ACC112 (cell line): Measurements from ENCODE around the gene HIGD1A.

Experiments used
- H2AFZ ChIP-seq: fragments of 200-600 bp; sonication (generic); one replicate; pipeline ENCODE4 v1.6.0; 2017; ENCODE audit warnings: antibody characterized with exemption, low read length; ENCODE audit not compliant: unreplicated experiment
- H3K27ac ChIP-seq: fragments of 200-600 bp; sonication (generic); 2 replicates; pipeline ENCODE4 v1.5.1; 2014; ENCODE audit warnings: low read depth, mild to moderate bottlenecking, antibody characterized with exemption, low read length, moderate library complexity
- H3K27me3 ChIP-seq: fragments of 200-600 bp; sonication (generic); 2 replicates; pipeline ENCODE4 v1.6.1; 2014; ENCODE audit warnings: mild to moderate bottlenecking, antibody characterized with exemption, low read length, moderate library complexity, mixed read lengths; ENCODE audit not compliant: insufficient read depth
- H3K36me3 ChIP-seq: fragments of 200-600 bp; sonication (generic); 2 replicates; pipeline ENCODE4 v1.6.1; 2016; ENCODE audit warnings: mild to moderate bottlenecking, antibody characterized with exemption, low read length, moderate library complexity, mixed read lengths; ENCODE audit not compliant: insufficient read depth
- H3K4me1 ChIP-seq: fragments of 200-600 bp; sonication (generic); one replicate; pipeline ENCODE4 v1.6.1; 2016; ENCODE audit warnings: low read length, mixed read lengths; ENCODE audit not compliant: insufficient read depth, unreplicated experiment, control insufficient read depth
- H3K4me3 ChIP-seq: fragments of 200-600 bp; sonication (generic); 2 replicates; pipeline ENCODE4 v1.5.1; 2014; ENCODE audit warnings: mild to moderate bottlenecking, low read depth, low read length
- H3K79me2 ChIP-seq: fragments of 200-600 bp; sonication (generic); one replicate; pipeline ENCODE4 v1.6.0; 2016; ENCODE audit warnings: low read length; ENCODE audit not compliant: control insufficient read depth, unreplicated experiment, insufficient read depth

The HIGD1A gene

DNA sequence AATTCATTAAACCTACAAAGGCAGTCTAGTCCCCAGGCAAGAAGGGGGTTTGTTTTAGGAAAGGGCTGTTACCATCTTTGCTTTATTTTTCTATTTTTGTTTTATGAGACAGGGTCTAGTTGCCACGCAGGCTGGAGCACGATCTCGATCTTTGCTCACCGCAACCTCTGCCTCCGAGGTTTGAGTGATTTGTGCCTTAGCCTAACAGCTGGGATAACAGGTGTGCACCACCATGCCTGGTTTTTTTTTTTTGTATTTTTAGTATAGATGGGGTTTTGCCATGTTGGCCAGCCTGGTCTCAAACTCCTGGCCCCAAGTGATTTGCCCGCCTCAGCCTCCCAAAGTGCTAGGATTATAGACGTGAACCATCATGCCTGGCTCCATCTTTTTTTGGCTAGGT is 4.9 kb downstream of the HIGD1A start:
- H3K4me3 ChIP-seq = no peak overlapping the region
- H3K4me1 ChIP-seq = peaks cover 12% of the 10 kb centered on the region
- H3K27ac ChIP-seq = no peak overlapping the region
- H3K36me3 ChIP-seq = no peaks in the 10 kb centered on the region
- no peaks in the 10 kb centered on the region for H3K27me3 ChIP-seq
- peaks cover 67% of the 10 kb centered on the region for H3K79me2 ChIP-seq
- no peak overlapping the region for H2AFZ ChIP-seq

DNA sequence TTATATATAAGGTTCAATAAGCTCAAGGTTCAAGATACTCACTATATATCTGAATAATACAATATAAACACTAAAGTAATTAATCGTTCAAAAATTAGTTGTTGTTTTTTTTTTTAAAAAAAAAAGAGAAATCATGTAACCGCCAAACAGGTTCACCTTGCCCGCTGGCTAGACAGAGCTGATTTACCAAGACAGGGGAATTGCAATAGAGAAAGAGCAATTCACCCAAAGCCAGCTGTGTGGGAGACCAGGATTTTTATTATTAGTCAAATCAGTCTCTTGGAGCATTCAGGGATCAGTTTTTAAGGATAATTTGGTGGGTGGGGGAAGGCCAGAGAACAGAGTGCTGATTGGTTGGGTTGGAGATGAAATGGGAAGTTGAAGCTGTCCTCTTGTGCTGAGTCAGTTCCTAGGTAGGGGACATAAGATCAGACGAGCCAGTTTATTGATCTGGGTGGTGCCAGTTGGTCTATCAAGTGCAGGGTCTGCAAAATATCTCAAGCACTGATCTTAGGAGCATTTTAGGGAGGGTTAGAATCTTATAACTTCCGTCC is 7.9 kb downstream of the HIGD1A start:
- H3K36me3 ChIP-seq = peaks cover 9% of the 10 kb centered on the region
- H2AFZ ChIP-seq = no peak overlapping the region
- H3K4me3 ChIP-seq = no peak overlapping the region
- H3K27ac ChIP-seq = no peak overlapping the region
- peaks cover 2% of the 10 kb centered on the region for H3K4me1 ChIP-seq
- H3K79me2 ChIP-seq = peaks cover 45% of the 10 kb centered on the region
- no peaks in the 10 kb centered on the region for H3K27me3 ChIP-seq

DNA sequence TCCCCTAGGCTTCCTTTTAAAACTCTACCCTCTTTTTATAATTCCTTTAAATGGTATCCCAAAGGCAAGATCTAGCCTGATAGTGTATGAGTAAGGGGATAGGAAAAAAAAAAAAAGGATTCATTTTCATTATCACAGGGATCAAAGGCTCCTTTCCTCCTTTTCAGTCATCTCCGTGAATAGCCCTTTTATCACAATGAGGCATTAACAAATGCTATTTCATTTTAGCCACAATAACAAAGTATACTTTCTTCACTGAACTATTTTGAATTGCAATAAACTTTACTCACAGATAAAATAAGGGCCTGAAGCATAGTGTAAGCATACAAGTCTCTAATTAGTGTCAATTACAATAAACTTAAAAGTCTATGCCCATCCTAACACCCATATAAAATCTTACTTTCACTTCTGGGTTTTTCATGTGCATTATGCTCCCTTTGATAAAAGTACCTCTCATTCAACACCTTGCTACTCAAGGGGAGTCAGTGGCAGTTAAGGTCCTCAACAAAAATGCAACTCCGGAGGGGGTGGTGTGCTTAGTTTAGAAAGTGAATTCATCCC is 8.6 kb downstream of the HIGD1A start:
- Histone ChIP-seq H3K27me3 (no peaks in the 10 kb centered on the region), H3K79me2 (peaks cover 40% of the 10 kb centered on the region), H3K4me3 (no peak overlapping the region), H3K36me3 (peaks cover 9% of the 10 kb centered on the region), H3K4me1 (peaks cover 3% of the 10 kb centered on the region), H2AFZ (no peak overlapping the region), H3K27ac (no peak overlapping the region)

DNA sequence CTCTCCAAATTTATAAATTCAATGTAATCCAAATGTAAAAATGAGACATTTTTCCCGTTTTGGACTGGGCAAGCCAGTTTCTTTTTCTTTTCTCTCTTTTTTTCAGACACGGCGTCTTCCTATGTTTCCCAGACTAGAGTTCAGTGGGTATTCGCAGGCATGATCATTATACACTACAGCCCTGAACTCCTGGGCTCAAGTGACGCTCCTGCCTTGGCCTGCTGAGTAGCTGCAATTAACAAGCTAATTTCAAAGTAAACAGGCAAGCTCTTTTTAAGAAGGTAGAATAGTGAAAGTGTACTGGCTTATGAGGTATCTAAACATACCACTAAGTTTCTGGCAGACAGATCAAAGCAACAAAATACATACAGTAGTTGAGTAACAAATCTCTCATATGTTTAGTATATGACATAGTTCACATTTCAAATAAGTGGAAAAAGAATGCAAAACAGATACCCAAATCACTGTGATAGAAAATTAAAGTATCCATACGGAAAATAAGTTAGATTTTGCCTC is 13.5 kb downstream of the HIGD1A start:
- Histone ChIP-seq H3K79me2 (peaks cover 23% of the 10 kb centered on the region), H3K27me3 (no peaks in the 10 kb centered on the region), H2AFZ (no peak overlapping the region), H3K36me3 (peaks cover 19% of the 10 kb centered on the region), H3K4me3 (no peak overlapping the region), H3K27ac (no peak overlapping the region), H3K4me1 (peaks cover 3% of the 10 kb centered on the region)

DNA sequence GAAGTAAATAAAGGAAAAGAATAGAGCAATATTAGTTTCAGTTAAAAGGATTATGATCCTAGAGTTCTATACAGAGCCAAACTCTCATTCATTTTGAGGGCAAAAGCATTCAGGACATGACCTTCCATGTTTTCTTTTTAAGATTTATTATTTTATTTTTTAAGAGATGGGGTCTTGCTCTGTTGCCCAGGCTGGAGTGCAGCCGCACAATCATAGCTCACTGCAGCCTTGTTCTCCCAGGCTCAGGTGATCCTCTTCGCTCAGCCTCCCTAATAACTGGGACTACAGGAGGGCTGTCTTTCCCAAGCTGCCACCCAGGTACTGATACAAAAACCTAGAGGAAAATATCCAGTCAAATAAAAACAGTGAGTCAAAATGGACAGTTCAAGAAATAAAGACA is 17.7 kb downstream of the HIGD1A start:
- H3K79me2 ChIP-seq = peaks cover 11% of the 10 kb centered on the region
- no peak overlapping the region for H3K27ac ChIP-seq
- H3K4me3 ChIP-seq = no peak overlapping the region
- no peaks in the 10 kb centered on the region for H3K27me3 ChIP-seq
- no peak overlapping the region for H2AFZ ChIP-seq
- peaks cover 10% of the 10 kb centered on the region; the same call in 1 of the 2 replicates for H3K36me3 ChIP-seq
- H3K4me1 ChIP-seq = peaks cover 3% of the 10 kb centered on the region

DNA sequence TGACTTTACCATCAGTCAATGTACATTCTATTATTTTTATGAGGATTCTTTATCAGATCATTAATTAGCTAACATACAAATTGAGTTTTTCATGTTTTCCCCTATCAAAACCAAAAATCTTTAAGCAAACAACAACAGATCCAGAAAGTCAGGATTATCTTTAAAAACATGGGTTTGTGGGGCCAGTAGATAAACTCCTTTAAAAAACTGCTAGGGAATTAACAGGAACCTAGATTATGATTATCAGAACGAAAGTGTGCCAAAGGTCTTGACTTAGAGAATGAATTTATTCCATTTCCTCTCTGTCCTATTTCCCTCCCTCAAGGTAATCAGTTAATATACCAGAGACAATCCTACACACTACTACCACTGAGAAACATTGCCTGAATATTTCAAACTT is 18.1 kb downstream of the HIGD1A start:
- Histone ChIP-seq H3K27ac (no peak overlapping the region), H3K79me2 (peaks cover 8% of the 10 kb centered on the region), H3K4me3 (no peak overlapping the region), H3K27me3 (no peaks in the 10 kb centered on the region), H3K4me1 (no peaks in the 10 kb centered on the region), H3K36me3 (peaks cover 10% of the 10 kb centered on the region; the same call in 1 of the 2 replicates), H2AFZ (no peak overlapping the region)

DNA sequence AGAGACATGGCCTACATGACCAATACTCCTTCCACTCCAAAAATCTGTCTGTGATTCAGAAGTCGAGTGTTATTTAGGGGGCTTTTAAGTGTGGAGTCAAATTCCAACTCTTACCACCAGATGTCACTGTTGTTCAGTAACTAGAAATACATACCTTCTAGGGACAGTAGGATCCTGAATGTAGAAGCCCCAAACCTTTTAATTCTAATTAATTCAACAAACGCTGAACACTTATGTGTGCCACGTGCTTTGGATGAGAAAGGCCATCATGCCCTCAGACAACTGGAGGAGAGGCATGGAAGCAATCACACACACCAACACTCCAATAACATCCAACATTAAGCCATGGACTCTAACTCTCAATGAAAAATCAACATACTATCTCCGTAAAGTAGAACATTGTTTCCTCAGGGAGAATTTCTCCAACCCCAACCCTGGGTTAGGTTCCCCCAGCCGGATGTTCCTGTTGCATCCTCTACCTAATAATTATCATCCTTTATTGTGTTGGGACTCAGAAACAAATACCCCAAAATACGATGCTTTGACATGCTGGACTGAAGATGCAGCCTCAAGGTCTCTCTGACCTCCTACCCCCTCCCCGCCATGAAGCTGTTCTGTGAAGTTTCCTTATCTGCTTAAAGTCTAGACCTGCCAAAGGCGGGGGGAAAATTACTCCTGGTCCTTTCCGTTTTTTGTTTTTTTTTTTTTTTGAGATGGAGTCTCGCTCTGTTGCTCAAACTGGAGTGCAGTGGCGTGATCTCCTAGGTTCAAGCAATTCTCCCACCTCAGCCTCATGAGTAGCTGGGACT is 23.2 kb downstream of the HIGD1A start:
- Histone ChIP-seq H3K4me3 (no peak overlapping the region), H3K27me3 (no peaks in the 10 kb centered on the region), H3K27ac (peak overlapping the region; percentile 100), H3K4me1 (peaks cover 35% of the 10 kb centered on the region), H3K36me3 (peaks cover 2% of the 10 kb centered on the region; the same call in 1 of the 2 replicates), H3K79me2 (no peaks in the 10 kb centered on the region), H2AFZ (no peak overlapping the region)

DNA sequence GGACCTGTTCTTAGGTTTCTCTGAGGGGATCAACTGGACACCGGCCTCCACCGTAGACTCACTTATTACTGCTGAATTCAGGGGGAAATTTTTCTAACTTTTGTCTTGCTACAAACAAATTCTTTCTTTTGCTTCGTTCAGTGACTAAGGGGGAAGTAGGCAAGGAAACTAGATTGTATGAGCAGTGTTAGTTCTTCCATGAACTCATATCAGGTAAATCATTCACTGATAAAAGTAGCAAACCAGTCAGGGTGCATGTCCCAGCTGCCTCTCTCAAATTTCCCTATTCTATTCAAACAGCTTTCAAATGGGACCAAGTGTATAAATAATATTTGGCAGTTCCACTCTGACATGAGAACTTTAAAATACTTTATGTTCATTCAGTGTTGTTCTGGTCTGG is 23.9 kb downstream of the HIGD1A start:
- no peak overlapping the region for H2AFZ ChIP-seq
- H3K4me1 ChIP-seq = peaks cover 35% of the 10 kb centered on the region
- no peaks in the 10 kb centered on the region; the same call in 1 of the 2 replicates for H3K36me3 ChIP-seq
- H3K27ac ChIP-seq = peak overlapping the region; percentile 100
- no peaks in the 10 kb centered on the region for H3K27me3 ChIP-seq
- no peaks in the 10 kb centered on the region for H3K79me2 ChIP-seq
- no peak overlapping the region for H3K4me3 ChIP-seq

DNA sequence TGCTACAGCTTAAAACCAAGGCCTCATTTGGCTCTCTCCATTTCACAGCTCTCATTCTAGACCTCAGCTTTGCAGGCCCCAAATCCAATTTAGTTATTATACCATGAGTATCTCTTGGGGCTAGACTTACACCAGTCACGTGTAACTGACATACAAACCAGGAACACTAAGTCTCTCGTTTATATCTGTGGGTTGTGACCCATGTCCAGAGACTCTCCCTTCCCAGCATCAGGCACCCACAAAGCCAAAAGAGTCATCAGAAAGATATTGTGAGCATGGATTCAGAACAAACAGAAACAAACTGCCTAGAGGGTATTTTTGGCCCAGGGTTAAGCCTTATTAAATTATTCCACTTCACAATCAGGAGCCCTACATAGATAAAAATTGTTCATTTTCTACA is 25.6 kb downstream of the HIGD1A start:
- Histone ChIP-seq H3K36me3 (no peaks in the 10 kb centered on the region; the same call in 1 of the 2 replicates), H3K27ac (peak overlapping the region; percentile 100), H3K4me1 (peaks cover 35% of the 10 kb centered on the region), H3K79me2 (no peaks in the 10 kb centered on the region), H2AFZ (peak overlapping the region; percentile 44), H3K27me3 (no peaks in the 10 kb centered on the region), H3K4me3 (peak overlapping the region; percentile 52)

DNA sequence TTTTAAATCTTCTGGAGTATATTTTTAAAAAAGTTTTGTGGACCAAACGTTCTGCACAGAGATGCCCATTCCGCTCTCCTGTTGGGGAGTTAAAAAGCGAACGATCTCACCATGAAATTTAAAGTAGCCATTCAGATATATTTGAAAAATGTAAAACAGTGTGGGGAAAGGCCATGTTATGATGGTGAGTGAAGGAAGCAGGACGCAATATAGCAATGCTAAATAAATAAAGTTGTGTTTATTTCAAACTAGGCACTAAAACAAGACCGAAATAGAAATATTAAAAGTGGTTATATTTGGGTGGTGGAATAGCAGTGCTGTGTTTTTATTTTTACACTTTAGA is 30.9 kb downstream of the HIGD1A start:
- peak overlapping the region; percentile 83 for H3K27ac ChIP-seq
- H3K4me1 ChIP-seq = peaks cover 15% of the 10 kb centered on the region
- peak overlapping the region; percentile 77 for H3K4me3 ChIP-seq
- H3K79me2 ChIP-seq = no peaks in the 10 kb centered on the region
- no peaks in the 10 kb centered on the region for H3K27me3 ChIP-seq
- H3K36me3 ChIP-seq = no peaks in the 10 kb centered on the region
- H2AFZ ChIP-seq = peak overlapping the region; percentile 95
